ENCODE results near the gene ZNF831. TPM values are rescaled to one million over a fixed set of nuclear protein-coding genes. Genes with fewer than 3 reads are reported as not detected.

The ZNF831 gene
- polyA plus RNA-seq, 1 of the 3 experiments (the other 2 are of a cell fraction), result not detected

DNA sequence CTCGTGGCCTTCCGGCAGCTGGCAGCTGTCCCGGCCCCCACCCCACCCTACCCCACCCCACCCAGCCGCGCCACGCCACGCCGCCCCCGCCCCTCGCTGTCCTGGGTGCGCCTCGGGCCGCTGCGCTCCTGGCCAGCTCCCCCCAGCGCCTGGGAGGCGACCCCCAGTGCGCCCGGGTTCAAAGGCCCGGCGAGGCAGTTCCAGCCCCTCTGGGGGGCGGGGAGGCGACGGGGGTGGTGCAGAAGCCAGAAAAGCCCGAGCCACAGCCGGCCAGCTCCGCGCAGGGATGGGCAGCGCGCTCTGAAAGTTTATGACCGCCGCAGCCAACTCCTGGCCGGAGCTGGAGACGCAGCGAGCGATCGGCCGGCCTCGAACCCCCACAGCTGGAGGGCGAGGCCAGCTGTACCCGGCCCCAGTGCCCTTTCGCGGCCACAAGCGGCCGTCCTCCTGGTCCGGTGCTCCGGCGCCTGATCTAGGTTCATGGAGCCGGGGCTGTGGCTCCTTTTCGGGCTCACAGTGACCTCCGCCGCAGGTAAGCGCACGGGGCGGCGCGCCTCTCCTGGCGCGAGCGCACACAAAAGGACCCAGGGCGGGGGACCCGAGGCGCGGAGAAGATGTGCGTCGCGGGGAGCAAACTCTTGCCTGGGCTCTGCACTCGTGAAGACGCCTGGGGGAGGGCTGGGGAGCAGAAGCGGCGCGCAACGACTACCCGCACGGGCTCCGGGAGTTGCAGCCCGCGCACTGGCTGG is 136.9 kb downstream of the ZNF831 start, which contains the start of gene EDN3:
Gene EDN3 (plus strand): TSS at position 279 of the 749 bp plus-strand sequence. CDS start 202 bp downstream, at position 481.
- Histone ChIP-seq H3K9ac (no peak within 1 kb of the TSS), H3K4me2 (no peak within 1 kb of the TSS), H2AFZ (ENCODE audit: low read depth) (no peak within 1 kb of the TSS), H3F3A (replicated peaks; ENCODE audit: insufficient read depth) (no peaks in the 10 kb centered on the region), H4K20me1 (ENCODE audit: insufficient read depth) (no peaks in the 10 kb centered on the region), H3K4me1 (ENCODE audit: control insufficient read depth in 1 of 2, insufficient read depth in 2 of 2, low read depth in 1 of 2, low read length in 1 of 2) (peaks cover 0 to 4% of the 10 kb centered on the region in 2 experiments; a peak in 1 of 4 replicates), H3K36me3 (replicated peaks in 1 of 2; ENCODE audit: control insufficient read depth in 1 of 2, insufficient read depth in 2 of 2, low read length in 1 of 2) (no peaks in the 10 kb centered on the region), H3K9me2 (no peaks in the 10 kb centered on the region), H3K9me3 (no peaks in the 10 kb centered on the region), H3K27me3 (ENCODE audit: insufficient read depth) (peaks cover 13% of the 10 kb centered on the region; the same call in 1 of the 2 replicates), H3K4me3 (ENCODE audit: low read depth in 2 of 2, low read length in 1 of 2) (peak within 1 kb of the TSS in 1 of 2 experiments; percentile 14; a peak in 1 of 4 replicates), H3K79me2 (ENCODE audit: insufficient read depth) (no peaks in the 10 kb centered on the region), H3K27ac (ENCODE audit: low read depth in 2 of 2, low read length in 1 of 2) (no peak within 1 kb of the TSS)
- DNase-seq, result peak; percentile 44
- TF ChIP-seq ELF1 (IDR thresholded peaks at IDR 0.05) (no peak), MAX (IDR thresholded peaks at IDR 0.05; ENCODE audit: low read depth) (no peak), REST (IDR thresholded peaks at IDR 0.05; ENCODE audit: low read depth, low read length) (no peak), GABPA (IDR thresholded peaks at IDR 0.05; ENCODE audit: low read depth) (no peak), NRF1 (IDR thresholded peaks at IDR 0.05; ENCODE audit: low read depth, low read length) (no peak), MEF2A (IDR thresholded peaks at IDR 0.05; ENCODE audit: borderline replicate concordance, low read depth) (no peak), FOXM1 (IDR thresholded peaks at IDR 0.05; ENCODE audit: low read depth) (no peak), JUND (IDR thresholded peaks at IDR 0.05) (no peak), USF1 (IDR thresholded peaks at IDR 0.05; ENCODE audit: borderline replicate concordance, low read depth) (no peak)
- ChIA-PET POLR2A (no interaction called here), CTCF (interaction anchor here (1.0 to 2.2 kb wide), 2 partner anchors 11 to 104 kb away, joined by 3 to 6 read pairs; no protein-coding TSS in a partner anchor)
- WGBS (ENCODE audit: low lambda C conversion rate), result 0% methylated on average over 3 of the region's 77 CpGs

GRCh38 chr20:59301343-59302007 is 137.9 kb downstream of the ZNF831 start:
- Histone ChIP-seq H3K4me3 (ENCODE audit: low read depth in 2 of 2, low read length in 1 of 2) (no peak overlapping the region), H3F3A (replicated peaks; ENCODE audit: insufficient read depth) (no peaks in the 10 kb centered on the region), H2AFZ (ENCODE audit: low read depth) (no peak overlapping the region), H3K27ac (ENCODE audit: low read depth in 2 of 2, low read length in 1 of 2) (no peak overlapping the region), H3K27me3 (ENCODE audit: insufficient read depth) (peaks cover 15% of the 10 kb centered on the region; the same call in 1 of the 2 replicates), H3K4me1 (ENCODE audit: control insufficient read depth in 1 of 2, insufficient read depth in 2 of 2, low read depth in 1 of 2, low read length in 1 of 2) (peaks cover 0 to 4% of the 10 kb centered on the region in 2 experiments; a peak in 1 of 4 replicates), H3K36me3 (replicated peaks in 1 of 2; ENCODE audit: control insufficient read depth in 1 of 2, insufficient read depth in 2 of 2, low read length in 1 of 2) (no peaks in the 10 kb centered on the region), H3K79me2 (ENCODE audit: insufficient read depth) (no peaks in the 10 kb centered on the region), H3K9me2 (no peaks in the 10 kb centered on the region), H3K9ac (no peak overlapping the region), H3K9me3 (no peaks in the 10 kb centered on the region), H4K20me1 (ENCODE audit: insufficient read depth) (no peaks in the 10 kb centered on the region), H3K4me2 (no peak overlapping the region)
- CTCF ChIA-PET, result interaction anchor here (2.2 kb wide), 1 partner anchor 12 kb away, joined by 6 read pairs; no protein-coding TSS in a partner anchor
- DNase-seq, result no peak
- WGBS (ENCODE audit: low lambda C conversion rate), result 25% methylated on average over 5 of the region's 17 CpGs
- POLR2A ChIA-PET, result no interaction called here
- no peak for TF ChIP-seq GABPA (IDR thresholded peaks at IDR 0.05; ENCODE audit: low read depth)
- TF ChIP-seq JUND (IDR thresholded peaks at IDR 0.05), result no peak
- no peak for TF ChIP-seq FOXJ3 (CRISPR knock-in tag; IDR thresholded peaks at IDR 0.05)
- no peak for TF ChIP-seq SMC3 (IDR thresholded peaks at IDR 0.05; ENCODE audit: low read depth, low read length)
- no peak for TF ChIP-seq TCF12 (IDR thresholded peaks at IDR 0.05)
- TF ChIP-seq RAD21 (IDR thresholded peaks at IDR 0.05; ENCODE audit: low read length), result no peak
